GM12878 (cell line): ENCODE results near the gene TTC31. TPM values are rescaled to one million over a fixed set of nuclear protein-coding genes. Genes with fewer than 3 reads are reported as not detected.
A peak's percentile ranks its signal among the peaks of the same experiment; 100 is the strongest.

Experiments used
- CBX5 ChIP-seq: sonication (generic); IDR thresholded peaks from 2 replicates; pipeline ENCODE4 v1.6.1; 2016; ENCODE audit warnings: low read depth, moderate library complexity, mild to moderate bottlenecking, inconsistent platforms
- CUX1 ChIP-seq: IDR thresholded peaks from 2 replicates; pipeline ENCODE4 v1.6.1; 2012; ENCODE audit warnings: improper control_type of control experiment, low read depth, low read length; ENCODE audit not compliant: insufficient replicate concordance
- E2F8 ChIP-seq: fragments of 450-650 bp; IDR thresholded peaks from 2 replicates; pipeline ENCODE4 v1.6.1; 2018; ENCODE audit warnings: mild to moderate bottlenecking, low read depth, moderate library complexity; ENCODE audit not compliant: partially characterized antibody
- EZH2 ChIP-seq: IDR thresholded peaks from 2 replicates; pipeline ENCODE4 v1.6.1; 2012; ENCODE audit warnings: low read depth, mild to moderate bottlenecking, control low read depth, inconsistent platforms, low read length, borderline replicate concordance; ENCODE audit not compliant: control insufficient read depth
- FOS ChIP-seq: IDR thresholded peaks from 3 replicates; pipeline ENCODE4 v1.6.1; 2011; ENCODE audit warnings: borderline replicate concordance; ENCODE audit not compliant: insufficient read length; ENCODE audit errors: extremely low read depth
- GABPA ChIP-seq: IDR thresholded peaks from 2 replicates; pipeline ENCODE4 v1.6.1; 2014; ENCODE audit warnings: antibody characterized with exemption, low read depth, mild to moderate bottlenecking, inconsistent platforms
- HSF1 ChIP-seq: fragments of 150-350 bp; IDR thresholded peaks from 2 replicates; pipeline ENCODE4 v1.6.1; 2014; ENCODE audit warnings: mild to moderate bottlenecking, low read depth, low read length
- IRF5 ChIP-seq: fragments of 450-650 bp; IDR thresholded peaks from 2 replicates; pipeline ENCODE4 v1.6.1; 2017; ENCODE audit warnings: borderline replicate concordance
- KLF5 ChIP-seq: fragments of 450-650 bp; IDR thresholded peaks from 2 replicates; pipeline ENCODE4 v1.6.1; 2014; ENCODE audit warnings: mild to moderate bottlenecking; ENCODE audit not compliant: partially characterized antibody
- MYC ChIP-seq: IDR thresholded peaks from 2 replicates; pipeline ENCODE4 v1.6.1; 2011; ENCODE audit warnings: mild to moderate bottlenecking, low read length, moderate library complexity, inconsistent platforms; ENCODE audit not compliant: insufficient read depth, insufficient replicate concordance, insufficient read length, severe bottlenecking
- NRF1 ChIP-seq: conservative IDR thresholded peaks from 2 replicates; pipeline ENCODE4 v1.6.1; 2011; ENCODE audit warnings: mild to moderate bottlenecking, low read depth, low read length, improper control_type of control experiment
- POLR2A ChIP-seq: IDR thresholded peaks from 2 replicates; pipeline ENCODE4 v1.6.1; 2011; ENCODE audit warnings: low read depth, mild to moderate bottlenecking, low read length
- SIN3A ChIP-seq: IDR thresholded peaks from 2 replicates; pipeline ENCODE4 v1.6.1; 2012; ENCODE audit warnings: low read depth, low read length, improper control_type of control experiment
- SRF ChIP-seq, 2 experiments: IDR thresholded peaks; 2 replicates each; pipeline ENCODE4 v1.6.1; 2011; ENCODE audit warnings: low read depth in 2 of 2, low read length in 2 of 2, mild to moderate bottlenecking in 1 of 2, moderate library complexity in 1 of 2
- SUPT20H ChIP-seq: IDR thresholded peaks from 2 replicates; pipeline ENCODE4 v1.6.1; 2011; ENCODE audit warnings: low read depth, mild to moderate bottlenecking, low read length, moderate library complexity, borderline replicate concordance; ENCODE audit not compliant: control insufficient read depth
- WRNIP1 ChIP-seq: IDR thresholded peaks from 2 replicates; pipeline ENCODE4 v1.6.1; 2011; ENCODE audit warnings: low read depth, low read length, improper control_type of control experiment, borderline replicate concordance
- YY1 ChIP-seq: IDR thresholded peaks from 2 replicates; pipeline ENCODE4 v1.6.1; 2011; ENCODE audit warnings: low read depth, mild to moderate bottlenecking, low read length
- polyA plus RNA-seq, 11 experiments: library from polyadenylated mRNA; depleted of rRNA in 4 of 11; unstranded in 6 of 11; stranded (reverse) in 5 of 11; fragments of >200 nt; fragmentation: Nextera tagmentation in 4 of 11; fragmentation: Illumina TruSeq in 1 of 11; extraction: Ambion mirVana in 4 of 11; extraction: Trizol in 1 of 11; gene quantifications; 1 replicate in 1 of 11; 2 replicates in 10 of 11; pipeline versions ENCODE4 v1.2.1 to v1.2.3, GENCODE V29; 2011 to 2016; ENCODE audit warnings: inconsistent platforms in 2 of 11, missing spikeins in 2 of 11, low read depth in 1 of 11
- total RNA-seq, 4 experiments: library from RNA; depleted of rRNA in 3 of 4; stranded (reverse); fragments of >200 nt in 3 of 4; fragmentation: Illumina TruSeq in 1 of 4; extraction: Trizol in 1 of 4; gene quantifications; 2 replicates each; pipeline versions ENCODE4 v1.2.1 to v1.2.3, GENCODE V29; 2013 to 2021

TTC31 gene
- total and polyA plus RNA-seq, 10 of the 15 experiments (the other 5 are each of a cell fraction or from before 2014, with no cell fraction given) = 6.5 to 34.9 (median 25.9) TPM

GRCh38 chr2:74530239-74531187 is 47.6 kb downstream of the TTC31 start (continued):
- TF ChIP-seq HSF1 (no peak), MYC (no peak), POLR2A (peak; percentile 85), WRNIP1 (no peak), IRF5 (no peak), SIN3A (peak; percentile 93), GABPA (no peak), CBX5 (no peak), YY1 (peak; percentile 23; the same call in 1 of the 2 replicates), FOS (no peak), SRF (IDR thresholded peaks at IDR 0.05; ENCODE audit: low read depth in 2 of 2, low read length in 2 of 2) (no peak), SUPT20H (no peak), NRF1 (no peak), KLF5 (no peak), E2F8 (no peak), EZH2 (no peak), CUX1 (peak; percentile 86)
